Kidney (tissue), 14 donors: ENCODE data around the gene PKN1. TPM values are rescaled to one million over a fixed set of nuclear protein-coding genes. Genes with fewer than 3 reads are reported as not detected.

Experiments used
- DNase-seq, 5 donors: peaks; one replicate each; pipeline ENCODE4 v3.0.0-alpha.2; 2013 to 2020
- FAIRE-seq: peaks from 2 replicates; lab custom pipeline; 2012; peaks lifted over from hg19 to GRCh38; lab: Jason Lieb, UNC
- H3K27ac ChIP-seq, 2 donors: one replicate each; pipeline ENCODE4 v1.7.0; 2013; ENCODE audit warnings: low read depth in 2 of 2, low read length in 2 of 2, inconsistent platforms in 1 of 2
- H3K27me3 ChIP-seq: one replicate; pipeline ENCODE4 v1.7.1; 2013; ENCODE audit warnings: low read length, inconsistent platforms; ENCODE audit not compliant: control insufficient read depth, insufficient read depth
- H3K36me3 ChIP-seq, 3 donors: one replicate each; pipeline versions ENCODE4 v1.7.0 to v1.7.1; 2013; ENCODE audit warnings: low read length in 3 of 3, control low read depth in 1 of 3, inconsistent platforms in 1 of 3; ENCODE audit not compliant: insufficient read depth in 3 of 3, control insufficient read depth in 2 of 3
- H3K4me1 ChIP-seq, 3 donors: one replicate each; pipeline versions ENCODE4 v1.7.0 to v1.7.1; 2013; ENCODE audit warnings: low read length in 3 of 3, inconsistent platforms in 1 of 3, low read depth in 1 of 3; ENCODE audit not compliant: control insufficient read depth in 2 of 3, insufficient read depth in 2 of 3
- H3K4me3 ChIP-seq, 3 donors: one replicate each; pipeline versions ENCODE4 v1.7.0 to v1.8.1; 2013; ENCODE audit warnings: low read length in 3 of 3, control low read depth in 1 of 3, inconsistent platforms in 1 of 3
- H3K9ac ChIP-seq, 3 donors: one replicate each; pipeline versions ENCODE4 v1.7.0 to v1.7.1; 2013; ENCODE audit warnings: low read length in 3 of 3, control low read depth in 1 of 3, inconsistent platforms in 1 of 3
- H3K9me3 ChIP-seq, 3 donors: one replicate each; pipeline versions ENCODE4 v1.7.0 to v1.7.1; 2013; ENCODE audit warnings: low read length in 3 of 3, control low read depth in 1 of 3, inconsistent platforms in 1 of 3; ENCODE audit not compliant: control insufficient read depth in 2 of 3, insufficient read depth in 1 of 3
- intact Hi-C: fragments of 100-400 bp; cut with DNase I; formaldehyde crosslinking; loops from one replicate; pipeline ENCODE4 v1.11.1; 2022
- polyA plus RNA-seq: library from polyadenylated mRNA; stranded (reverse); fragments of 350-450 nt; fragmentation: Illumina TruSeq; extraction: RNeasy Lipid Tissue Mini Kit (QIAGEN cat#74804); gene quantifications from one replicate; pipeline ENCODE4 v1.2.3, GENCODE V29; 2014; ENCODE audit warnings: low read depth, low replicate concordance; ENCODE audit not compliant: insufficient read depth
- total RNA-seq: library from RNA; stranded (reverse); fragmentation: NEBNext Ultra II Directional; extraction: Animal tissue kit (Norgen Biotek cat#: 25700); gene quantifications from one replicate; pipeline ENCODE4 v1.2.1, GENCODE V29; 2021
- TF ChIP-seq, protein P1 (sequence below): IDR thresholded peaks from 3 replicates; pipeline ENCODE4 v1.5.1; 2012; ENCODE audit warnings: mild to moderate bottlenecking, moderate library complexity, borderline replicate concordance; ENCODE audit not compliant: insufficient read depth; ENCODE audit errors: extremely low read depth
- donor health status: control.
- donor health status: control.
- donor health status: control.
- donor health status: control.
- donor health status: control.
- donor health status: DM: yes; HTN: yes; CAD: no.
- donor health status: Normal renal cell carcinoma (clear cell type).

Gene PKN1
- total and polyA plus RNA-seq, 2 donors from 2014 or later = 67.7 to 103 TPM

DNA sequence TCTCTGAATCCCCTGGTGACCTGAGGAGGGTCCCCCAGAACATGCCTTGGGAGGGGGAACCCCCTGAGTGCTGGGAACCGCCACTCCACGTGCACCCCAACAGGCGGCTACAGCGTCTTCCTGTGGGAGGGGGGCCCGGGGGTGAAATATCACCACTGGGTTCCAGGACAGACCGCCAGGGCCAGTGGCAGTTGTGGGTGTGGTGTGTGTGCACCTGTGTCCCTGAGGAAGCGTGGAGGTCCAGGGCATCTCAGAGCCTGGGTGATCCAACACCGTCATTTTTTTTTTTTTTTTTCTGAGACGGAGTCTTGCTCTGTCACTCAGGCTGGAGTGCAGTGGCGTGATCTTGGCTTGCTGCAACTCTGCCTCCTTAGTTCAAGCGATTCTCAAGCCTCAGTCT is 47.6 kb upstream of the PKN1 start:
- intact Hi-C loops = no loop called here
- Histone ChIP-seq H3K27ac (no peak overlapping the region), H3K36me3 (no peaks in the 10 kb centered on the region), H3K27me3 (no peaks in the 10 kb centered on the region), H3K4me3 (no peak overlapping the region), H3K4me1 (peaks cover 0 to 2% (median 0%) of the 10 kb centered on the region in 3 donors), H3K9ac (no peak overlapping the region), H3K9me3 (no peaks in the 10 kb centered on the region)
- DNase-seq = no peak
- TF ChIP-seq, protein P1, sequence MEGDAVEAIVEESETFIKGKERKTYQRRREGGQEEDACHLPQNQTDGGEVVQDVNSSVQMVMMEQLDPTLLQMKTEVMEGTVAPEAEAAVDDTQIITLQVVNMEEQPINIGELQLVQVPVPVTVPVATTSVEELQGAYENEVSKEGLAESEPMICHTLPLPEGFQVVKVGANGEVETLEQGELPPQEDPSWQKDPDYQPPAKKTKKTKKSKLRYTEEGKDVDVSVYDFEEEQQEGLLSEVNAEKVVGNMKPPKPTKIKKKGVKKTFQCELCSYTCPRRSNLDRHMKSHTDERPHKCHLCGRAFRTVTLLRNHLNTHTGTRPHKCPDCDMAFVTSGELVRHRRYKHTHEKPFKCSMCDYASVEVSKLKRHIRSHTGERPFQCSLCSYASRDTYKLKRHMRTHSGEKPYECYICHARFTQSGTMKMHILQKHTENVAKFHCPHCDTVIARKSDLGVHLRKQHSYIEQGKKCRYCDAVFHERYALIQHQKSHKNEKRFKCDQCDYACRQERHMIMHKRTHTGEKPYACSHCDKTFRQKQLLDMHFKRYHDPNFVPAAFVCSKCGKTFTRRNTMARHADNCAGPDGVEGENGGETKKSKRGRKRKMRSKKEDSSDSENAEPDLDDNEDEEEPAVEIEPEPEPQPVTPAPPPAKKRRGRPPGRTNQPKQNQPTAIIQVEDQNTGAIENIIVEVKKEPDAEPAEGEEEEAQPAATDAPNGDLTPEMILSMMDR = no peak
- no peak for FAIRE-seq

DNA sequence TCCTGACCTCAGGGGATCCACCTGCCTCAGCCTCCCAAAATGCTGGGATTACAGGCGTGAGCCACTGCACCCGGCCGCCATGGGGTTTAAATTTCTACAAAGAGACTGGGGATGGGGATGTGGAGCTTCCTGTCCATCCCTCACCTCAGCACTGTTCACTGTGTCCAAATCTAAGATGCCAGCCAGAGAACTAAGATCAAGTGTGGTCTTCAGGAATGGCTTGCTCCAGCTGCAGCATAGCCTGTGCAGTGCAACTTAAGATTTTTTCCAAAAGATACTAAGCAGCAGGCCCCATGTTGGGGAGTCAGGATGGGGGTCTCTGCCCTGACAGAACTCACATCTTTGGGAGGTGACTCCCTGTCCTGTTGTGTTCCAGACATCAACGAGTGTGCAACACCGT is 42.6 kb upstream of the PKN1 start:
- peaks cover 0 to 4% (median 0%) of the 10 kb centered on the region in 3 donors for H3K36me3 ChIP-seq
- intact Hi-C loops = no loop called here
- no peaks in the 10 kb centered on the region for H3K4me1 ChIP-seq
- H3K9ac ChIP-seq = no peak overlapping the region
- H3K9me3 ChIP-seq = no peaks in the 10 kb centered on the region
- H3K27me3 ChIP-seq = no peaks in the 10 kb centered on the region
- FAIRE-seq = no peak
- no peak overlapping the region for H3K4me3 ChIP-seq
- H3K27ac ChIP-seq = no peak overlapping the region
- DNase-seq = no peak
- TF ChIP-seq, protein P1 = no peak

DNA sequence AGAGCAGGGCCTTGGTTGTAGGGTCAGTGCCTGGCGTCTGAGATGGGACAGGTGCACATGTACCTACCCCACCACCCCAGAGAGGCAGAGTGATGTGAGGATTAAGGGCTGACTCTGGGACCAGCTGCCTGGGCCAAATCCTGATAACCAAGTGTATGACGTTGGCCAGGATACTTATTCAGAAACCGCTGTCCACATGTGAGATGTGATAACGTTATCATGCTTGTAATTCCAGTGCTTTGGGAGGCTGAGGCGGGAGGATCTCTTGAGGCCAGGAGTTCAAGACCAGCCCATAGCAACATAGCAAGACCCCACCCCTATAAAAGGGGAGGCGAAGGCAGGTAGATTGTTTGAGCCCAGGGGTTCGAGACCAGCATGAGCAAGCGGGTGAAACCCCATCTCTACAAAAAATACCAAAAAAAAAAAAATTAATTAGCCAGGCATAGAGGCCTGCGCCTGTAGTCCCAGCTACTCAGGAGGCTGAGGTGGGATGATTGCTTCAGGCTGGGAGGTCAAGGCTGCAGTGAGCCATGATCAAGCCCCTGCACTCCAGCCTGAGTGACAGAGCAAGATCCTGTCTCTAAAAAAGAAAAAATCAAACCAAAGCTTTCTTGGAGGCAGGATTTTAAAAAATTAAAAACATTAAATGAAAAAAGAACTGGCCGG is 41.8 kb upstream of the PKN1 start:
- no peak for FAIRE-seq
- Histone ChIP-seq H3K27me3 (no peaks in the 10 kb centered on the region), H3K27ac (no peak overlapping the region), H3K36me3 (peaks cover 0 to 4% (median 0%) of the 10 kb centered on the region in 3 donors), H3K9me3 (no peaks in the 10 kb centered on the region), H3K4me3 (no peak overlapping the region), H3K4me1 (no peaks in the 10 kb centered on the region), H3K9ac (no peak overlapping the region)
- DNase-seq = no peak
- TF ChIP-seq, protein P1 = no peak
- intact Hi-C loops = no loop called here
